H1 (cell line): ENCODE measurements around the gene CSNK1A1. TPM values are rescaled to one million over a fixed set of nuclear protein-coding genes. Genes with fewer than 3 reads are reported as not detected.

ENCODE experiments used
- CTCF ChIA-PET: fragments of 300-600 bp; sonication (Branson Sonifier 250); formaldehyde crosslinking; loops from one replicate; lab custom pipeline; 2021; ENCODE audit not compliant: partially characterized antibody; lab: Charles Lee
- POLR2A ChIA-PET: fragments of 300-600 bp; sonication (Branson Sonifier 250); formaldehyde crosslinking; loops from one replicate; lab custom pipeline; 2021; ENCODE audit warnings: inconsistent platforms; ENCODE audit not compliant: partially characterized antibody; lab: Charles Lee
- DNase-seq, 2 experiments: peaks; one replicate each; pipeline versions ENCODE4 v3.0.0 to v3.0.0-alpha.2; 2010 to 2022; ENCODE audit warnings: low spot score in 2 of 2, low read depth in 1 of 2, mixed read lengths in 1 of 2
- FAIRE-seq: peaks from 2 replicates; lab custom pipeline; 2011; peaks lifted over from hg19 to GRCh38; lab: Jason Lieb, UNC
- H2AFZ ChIP-seq: 2 replicates; pipeline ENCODE4 v1.8.1; 2012; ENCODE audit warnings: low read length, inconsistent platforms
- H2AK5ac ChIP-seq: 2 replicates; pipeline ENCODE4 v1.6.1; 2013; ENCODE audit warnings: low read depth, low read length
- H2BK120ac ChIP-seq: replicated peaks from 2 replicates; pipeline ENCODE3; 2013; ENCODE audit warnings: low read depth, low read length, inconsistent platforms
- H2BK12ac ChIP-seq: 2 replicates; pipeline ENCODE4 v1.6.1; 2013; ENCODE audit warnings: low read depth, low read length
- H2BK15ac ChIP-seq: 2 replicates; pipeline ENCODE4 v1.6.1; 2013; ENCODE audit warnings: low read length
- H2BK20ac ChIP-seq: 2 replicates; pipeline ENCODE4 v1.6.1; 2013; ENCODE audit warnings: low read length
- H2BK5ac ChIP-seq: 2 replicates; pipeline ENCODE4 v1.6.1; 2013; ENCODE audit warnings: low read depth, low read length
- H3K14ac ChIP-seq: 2 replicates; pipeline ENCODE4 v1.6.1; 2013; ENCODE audit warnings: inconsistent platforms; ENCODE audit not compliant: insufficient read length
- H3K18ac ChIP-seq: 2 replicates; pipeline ENCODE4 v1.6.1; 2013; ENCODE audit warnings: low read length; ENCODE audit errors: extremely low read depth
- H3K23ac ChIP-seq: 2 replicates; pipeline ENCODE4 v1.6.1; 2013; ENCODE audit warnings: inconsistent platforms; ENCODE audit not compliant: insufficient read length
- H3K23me2 ChIP-seq: 2 replicates; pipeline ENCODE4 v1.6.1; 2013; ENCODE audit warnings: low read depth, low read length
- H3K27ac ChIP-seq: 2 replicates; pipeline ENCODE4 v1.6.1; 2011; ENCODE audit warnings: low read depth, low read length, inconsistent platforms
- H3K27me3 ChIP-seq, 4 experiments: replicated peaks in 1 of 4; 1 replicate in 1 of 4; 2 replicates in 3 of 4; pipeline versions ENCODE4 v1.6.1 to v1.8.1; 2011 to 2013; ENCODE audit warnings: low read length in 3 of 4, mild to moderate bottlenecking in 3 of 4, inconsistent platforms in 2 of 4, mixed read lengths in 2 of 4, moderate library complexity in 1 of 4; ENCODE audit not compliant: control insufficient read depth in 3 of 4, insufficient read depth in 3 of 4; ENCODE audit errors: extremely low read depth in 1 of 4
- H3K36me3 ChIP-seq, 4 experiments: 2 replicates each; pipeline versions ENCODE4 v1.6.1 to v1.8.1; 2011 to 2013; ENCODE audit warnings: mild to moderate bottlenecking in 4 of 4, low read length in 3 of 4, moderate library complexity in 2 of 4, control low read depth in 1 of 4, inconsistent platforms in 1 of 4; ENCODE audit not compliant: insufficient read depth in 4 of 4, control insufficient read depth in 2 of 4
- H3K4ac ChIP-seq: replicated peaks from 2 replicates; pipeline ENCODE3; 2013; ENCODE audit warnings: low read length, low read depth, mixed read lengths, inconsistent platforms; ENCODE audit not compliant: insufficient read length
- H3K4me1 ChIP-seq, 4 experiments: replicated peaks in 1 of 4; 1 replicate in 1 of 4; 2 replicates in 3 of 4; pipeline versions ENCODE4 v1.6.1 to v1.8.1; 2011 to 2013; ENCODE audit warnings: low read length in 3 of 4, inconsistent platforms in 2 of 4, mixed read lengths in 1 of 4; ENCODE audit not compliant: insufficient read depth in 4 of 4, control insufficient read depth in 3 of 4
- H3K4me2 ChIP-seq, 2 experiments: 2 replicates each; pipeline versions ENCODE4 v1.6.1 to v1.8.1; 2011 to 2013; ENCODE audit warnings: low read depth in 2 of 2, low read length in 2 of 2, control low read depth in 1 of 2, inconsistent platforms in 1 of 2, mild to moderate bottlenecking in 1 of 2; ENCODE audit not compliant: insufficient read depth in 1 of 2
- H3K4me3 ChIP-seq, 4 experiments: fragments of 200-600, 300-600 bp in 1 of 4; sonication (generic), shearing (Covaris generic), sonication (Bioruptor Twin) in 1 of 4; 2 replicates each; pipeline versions ENCODE4 v1.5.1 to v1.8.1; 2011 to 2016; ENCODE audit warnings: low read length in 4 of 4, low read depth in 3 of 4, control low read depth in 2 of 4, inconsistent platforms in 2 of 4, mild to moderate bottlenecking in 2 of 4, mixed read lengths in 1 of 4, moderate library complexity in 1 of 4; ENCODE audit not compliant: insufficient read depth in 2 of 4; ENCODE audit errors: extremely low read depth in 1 of 4
- H3K56ac ChIP-seq: replicated peaks from 2 replicates; pipeline ENCODE3; 2013; ENCODE audit warnings: low read depth, mild to moderate bottlenecking, mixed read lengths, low read length, inconsistent platforms; ENCODE audit not compliant: insufficient read length
- H3K79me1 ChIP-seq: 2 replicates; pipeline ENCODE4 v1.6.1; 2013; ENCODE audit warnings: low read depth, low read length, control low read depth
- H3K79me2 ChIP-seq, 2 experiments: 2 replicates each; pipeline versions ENCODE4 v1.6.1 to v1.8.1; 2012 to 2013; ENCODE audit warnings: low read length in 2 of 2, mild to moderate bottlenecking in 2 of 2, inconsistent platforms in 1 of 2; ENCODE audit not compliant: insufficient read depth in 2 of 2, control insufficient read depth in 1 of 2
- H3K9ac ChIP-seq, 4 experiments: replicated peaks in 1 of 4; 1 replicate in 1 of 4; 2 replicates in 3 of 4; pipeline versions ENCODE4 v1.6.1 to v1.8.1; 2011 to 2013; ENCODE audit warnings: low read depth in 3 of 4, low read length in 3 of 4, control low read depth in 2 of 4, mild to moderate bottlenecking in 2 of 4, moderate library complexity in 2 of 4, inconsistent platforms in 1 of 4; ENCODE audit errors: extremely low read depth in 1 of 4
- H3K9me3 ChIP-seq, 2 experiments: 2 replicates each; pipeline versions ENCODE4 v1.6.1 to v1.8.1; 2012 to 2013; ENCODE audit warnings: mild to moderate bottlenecking in 2 of 2, moderate library complexity in 2 of 2, control low read depth in 1 of 2, inconsistent platforms in 1 of 2, low read depth in 1 of 2, low read length in 1 of 2, mixed read lengths in 1 of 2; ENCODE audit not compliant: insufficient read depth in 2 of 2
- H4K20me1 ChIP-seq, 2 experiments: replicated peaks in 1 of 2; 2 replicates each; pipeline versions ENCODE3 to v1.8.1; 2011 to 2013; ENCODE audit warnings: inconsistent platforms in 2 of 2, low read length in 2 of 2, mild to moderate bottlenecking in 1 of 2; ENCODE audit not compliant: insufficient read depth in 2 of 2, control insufficient read depth in 1 of 2
- H4K5ac ChIP-seq: 2 replicates; pipeline ENCODE4 v1.6.1; 2013; ENCODE audit warnings: low read length, low read depth, mixed read lengths, inconsistent platforms; ENCODE audit not compliant: insufficient read length
- H4K8ac ChIP-seq: 2 replicates; pipeline ENCODE4 v1.8.0; 2013; ENCODE audit warnings: mild to moderate bottlenecking, moderate library complexity, low read length, inconsistent platforms; ENCODE audit not compliant: insufficient read depth; ENCODE audit errors: extremely low read depth
- H4K91ac ChIP-seq: replicated peaks from 2 replicates; pipeline ENCODE3; 2013; ENCODE audit warnings: low read length, mixed read lengths, inconsistent platforms; ENCODE audit not compliant: insufficient read length
- MAFK ChIP-seq: IDR thresholded peaks from 2 replicates; pipeline ENCODE4 v1.6.1; 2012; ENCODE audit warnings: low read depth, mild to moderate bottlenecking, improper control_type of control experiment, low read length
- NRF1 ChIP-seq: IDR thresholded peaks from 2 replicates; pipeline ENCODE4 v1.6.1; 2011; ENCODE audit warnings: mild to moderate bottlenecking, low read depth, low read length, improper control_type of control experiment
- WGBS, 2 experiments: shearing (Covaris generic) in 1 of 2; methylation state at CpG; one replicate each; pipeline versions ENCODE4 v1.1.6 to v1.1.7; 2013 to 2015; ENCODE audit warnings: low lambda C conversion rate in 2 of 2, mixed read lengths in 2 of 2, inconsistent platforms in 1 of 2, low coverage in 1 of 2, missing lambda C conversion rate in 1 of 2; ENCODE audit not compliant: insufficient replicate concordance in 2 of 2, insufficient coverage in 1 of 2, insufficient read length in 1 of 2; ENCODE audit errors: extremely low coverage in 1 of 2, missing lambda C conversion rate in 1 of 2; 5-methylcytosine and 5-hydroxymethylcytosine counted together
- polyA plus RNA-seq, 7 experiments: library from polyadenylated mRNA; depleted of rRNA in 3 of 7; stranded (reverse) in 5 of 7; unstranded in 2 of 7; fragments of >200 nt in 5 of 7; fragments of 200-250 nt in 2 of 7; gene quantifications; 1 replicate in 5 of 7; 2 replicates in 1 of 7; 4 replicates in 1 of 7; pipeline versions ENCODE4 v1.2.1 to v1.2.3, GENCODE V29; 2011 to 2013; ENCODE audit warnings: missing spikeins in 2 of 7, mixed read lengths in 2 of 7
- total RNA-seq: library from RNA; stranded (reverse); fragmentation: NEBNext Ultra II Directional; extraction: Animal tissue kit (Norgen Biotek cat#: 25700); gene quantifications from 2 replicates; pipeline ENCODE4 v1.2.1, GENCODE V29; 2021
- TF ChIP-seq, protein P1 (sequence below): IDR thresholded peaks from 2 replicates; pipeline ENCODE4 v1.6.1; 2011; ENCODE audit warnings: low read depth, mild to moderate bottlenecking, low read length; ENCODE audit not compliant: insufficient read depth

Gene CSNK1A1
- total and polyA plus RNA-seq, 2 of the 8 experiments (the other 6 are each of a cell fraction or from before 2014, with no cell fraction given): 61.2 to 244 TPM

DNA sequence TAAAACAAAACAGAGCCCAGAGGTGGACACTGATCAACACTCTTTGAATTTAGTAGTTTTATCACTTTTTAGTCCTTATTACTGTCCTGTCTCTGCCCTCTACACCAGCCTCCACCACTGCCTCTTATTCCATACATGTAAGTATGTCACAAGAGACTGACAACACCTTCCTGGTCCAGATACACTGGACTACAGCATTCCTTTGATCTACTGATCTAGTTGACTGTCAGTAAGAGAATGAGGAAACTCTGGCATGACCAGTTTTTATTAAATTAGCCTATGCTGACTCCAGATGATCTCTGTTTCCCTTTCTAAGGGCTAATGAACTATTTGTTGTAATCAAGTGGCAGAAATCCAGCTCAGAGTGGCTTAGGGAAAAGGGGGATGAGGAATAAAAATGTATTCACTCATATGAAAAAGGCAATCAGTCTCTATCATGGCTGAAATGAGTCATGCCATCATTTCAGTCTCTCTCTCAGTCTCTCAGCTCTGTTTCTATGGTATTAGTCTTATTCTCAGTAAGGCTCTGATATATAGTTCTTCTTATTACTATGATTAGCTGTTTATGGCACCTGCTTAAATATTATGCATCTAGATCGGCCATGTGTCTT is 35.6 kb upstream of the CSNK1A1 start:
- peaks cover 0 to 5% (median 2%) of the 10 kb centered on the region in 4 experiments; a peak in 6 of 7 replicates for H3K4me1 ChIP-seq
- H3K56ac ChIP-seq: no peak overlapping the region
- H4K8ac ChIP-seq: no peak overlapping the region
- H3K27me3 ChIP-seq: peaks cover 0 to under 1% (median 0%) of the 10 kb centered on the region in 4 experiments; a peak in 1 of 7 replicates
- no peak overlapping the region for H2BK5ac ChIP-seq
- H2BK12ac ChIP-seq: no peak overlapping the region
- ChIA-PET POLR2A (no interaction called here), CTCF (interaction anchor here (0.7 to 1.9 kb wide), 4 partner anchors 10 to 220 kb away, joined by 3 to 7 read pairs (median 4); no protein-coding TSS in a partner anchor)
- no peak overlapping the region for H2BK20ac ChIP-seq
- WGBS, 2 experiments: 85% methylated on average over 1 of the region's 1 CpG; no CpG with 5 or more reads in 1 of the 2 experiments
- H2AFZ ChIP-seq: no peak overlapping the region
- no peak overlapping the region for H2BK120ac ChIP-seq
- DNase-seq (no peak), FAIRE-seq (no peak)
- TF ChIP-seq, protein P1, sequence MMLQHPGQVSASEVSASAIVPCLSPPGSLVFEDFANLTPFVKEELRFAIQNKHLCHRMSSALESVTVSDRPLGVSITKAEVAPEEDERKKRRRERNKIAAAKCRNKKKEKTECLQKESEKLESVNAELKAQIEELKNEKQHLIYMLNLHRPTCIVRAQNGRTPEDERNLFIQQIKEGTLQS: no peak
- TF ChIP-seq MAFK (no peak), NRF1 (no peak)
- no peaks in the 10 kb centered on the region for H3K79me2 ChIP-seq
- H4K91ac ChIP-seq: no peak overlapping the region
- H3K14ac ChIP-seq: no peak overlapping the region
- H2AK5ac ChIP-seq: no peak overlapping the region
- H2BK15ac ChIP-seq: no peak overlapping the region
- no peak overlapping the region for H3K4ac ChIP-seq
- H3K27ac ChIP-seq: no peak overlapping the region
- no peak overlapping the region for H3K4me2 ChIP-seq
- H3K23ac ChIP-seq: no peak overlapping the region
- H3K36me3 ChIP-seq: no peaks in the 10 kb centered on the region
- no peak overlapping the region for H4K5ac ChIP-seq
- no peak overlapping the region for H3K18ac ChIP-seq
- H3K4me3 ChIP-seq: no peak overlapping the region
- no peak overlapping the region for H3K9ac ChIP-seq
- H3K79me1 ChIP-seq: no peaks in the 10 kb centered on the region
- no peaks in the 10 kb centered on the region for H4K20me1 ChIP-seq
- H3K9me3 ChIP-seq: no peaks in the 10 kb centered on the region
- no peaks in the 10 kb centered on the region for H3K23me2 ChIP-seq
